ENCODE data around the gene ARX. TPM values are rescaled to one million over a fixed set of nuclear protein-coding genes. Genes with fewer than 3 reads are reported as not detected.

ARX gene
- total and polyA plus RNA-seq, 5 donors from 2014 or later, result not detected

DNA sequence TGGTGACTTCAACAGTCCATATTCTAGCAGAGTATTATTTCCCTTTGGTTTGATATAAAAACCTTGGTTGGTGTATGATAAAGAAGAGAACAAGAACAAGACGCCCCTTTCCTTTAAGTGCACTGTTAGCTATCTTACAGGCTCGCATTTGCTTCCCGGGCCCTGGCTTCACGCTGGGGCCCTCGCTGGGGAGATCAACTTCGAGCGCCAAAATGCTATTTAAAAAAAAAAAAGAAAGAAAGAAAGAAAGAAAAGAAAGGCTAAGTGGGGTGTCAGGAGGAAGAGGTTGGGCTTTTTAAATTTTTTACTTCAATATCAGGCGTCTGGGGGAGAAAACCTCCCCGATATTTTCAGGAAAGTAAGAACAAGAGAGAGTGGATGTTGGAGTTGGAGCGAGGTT is 11.7 kb downstream of the ARX start:
- peak overlapping the region in 2 of 4 donors; percentile 33 to 63 for H3K4me3 Mint-ChIP-seq

DNA sequence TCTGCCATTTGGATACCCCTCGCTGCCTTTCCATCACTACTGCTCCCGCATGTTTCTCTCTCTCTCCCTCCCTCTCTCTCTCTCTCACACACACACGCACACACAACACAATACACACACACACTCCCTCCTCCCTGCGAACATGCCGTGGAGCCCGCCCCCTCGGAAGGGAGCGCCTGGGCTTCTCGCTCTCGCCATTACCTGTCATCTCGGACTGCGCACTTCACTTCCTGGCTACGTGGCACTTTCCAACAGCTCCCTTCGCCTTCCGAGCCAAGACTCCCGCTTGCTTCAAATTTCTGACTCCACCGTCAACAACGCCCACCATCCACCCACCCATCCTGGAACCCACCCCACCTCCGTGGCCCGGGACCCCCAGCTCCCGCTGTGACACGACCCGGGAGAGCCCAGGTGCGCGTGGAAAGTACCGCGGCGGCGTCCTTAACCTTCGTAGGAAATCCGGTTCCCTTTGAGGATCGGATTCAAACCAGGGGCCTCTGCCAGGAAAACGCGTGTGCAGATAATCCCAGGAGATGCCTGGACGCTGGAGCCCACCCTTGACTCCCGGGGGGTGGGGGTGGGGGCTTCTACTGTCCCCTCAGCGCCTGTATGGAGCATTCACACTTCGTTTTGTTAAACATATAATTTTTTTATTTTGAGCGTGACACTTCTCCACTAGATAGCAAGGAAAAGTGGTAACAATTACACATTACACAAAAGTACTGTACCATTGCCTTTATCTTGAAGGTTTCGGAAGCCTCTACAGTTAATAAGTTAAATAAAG is 12.5 kb downstream of the ARX start:
- Histone ChIP-seq H3K9me3 (ENCODE audit: control insufficient read depth in 2 of 2, low read length in 2 of 2) (no peaks in the 10 kb centered on the region), H3K36me3 (ENCODE audit: control insufficient read depth, insufficient read depth, low read length) (no peaks in the 10 kb centered on the region), H3K4me1 (ENCODE audit: control insufficient read depth, insufficient read depth, low read length, poor library complexity, severe bottlenecking) (peaks cover 16% of the 10 kb centered on the region), H3K27ac (ENCODE audit: insufficient read depth, low read length, poor library complexity, severe bottlenecking) (no peak overlapping the region), H3K4me3 (ENCODE audit: low read depth, low read length) (no peak overlapping the region), H3K27me3 (ENCODE audit: control insufficient read depth, insufficient read depth, low read length) (peaks cover 7% of the 10 kb centered on the region)
- H3K36me3 Mint-ChIP-seq, result peaks cover 4% of the 10 kb centered on the region
- peaks cover 6 to 21% (median 15%) of the 10 kb centered on the region in 4 donors for H3K4me1 Mint-ChIP-seq
- peak overlapping the region; percentile 49 to 81 (median 64) for H3K4me3 Mint-ChIP-seq
- DNase-seq (no peak), ATAC-seq (ENCODE audit: low read depth in 2 of 2) (no peak)
- peak overlapping the region in 1 of 3 donors; percentile 63 for H3K27ac Mint-ChIP-seq
- peaks cover 0 to 5% (median 0%) of the 10 kb centered on the region in 7 donors for H3K9me3 Mint-ChIP-seq
- peaks cover 51% of the 10 kb centered on the region for H3K27me3 Mint-ChIP-seq

More for the DNA sequence above, 11.7 kb downstream of the ARX start:
- no peaks in the 10 kb centered on the region for H3K9me3 ChIP-seq (ENCODE audit: control insufficient read depth in 2 of 2, low read length in 2 of 2)
- H3K27ac Mint-ChIP-seq, result no peak overlapping the region
- H3K27me3 ChIP-seq (ENCODE audit: control insufficient read depth, insufficient read depth, low read length), result peaks cover 8% of the 10 kb centered on the region
- ATAC-seq (ENCODE audit: low read depth in 2 of 2), result no peak
- peaks cover 16% of the 10 kb centered on the region for H3K4me1 ChIP-seq (ENCODE audit: control insufficient read depth, insufficient read depth, low read length, poor library complexity, severe bottlenecking)
- no peak overlapping the region for H3K4me3 ChIP-seq (ENCODE audit: low read depth, low read length)
- peaks cover 6 to 21% (median 15%) of the 10 kb centered on the region in 4 donors for H3K4me1 Mint-ChIP-seq
- peaks cover 0 to 5% (median 0%) of the 10 kb centered on the region in 7 donors for H3K9me3 Mint-ChIP-seq
- no peak for DNase-seq
- peaks cover 51% of the 10 kb centered on the region for H3K27me3 Mint-ChIP-seq
- no peak overlapping the region for H3K27ac ChIP-seq (ENCODE audit: insufficient read depth, low read length, poor library complexity, severe bottlenecking)
- no peaks in the 10 kb centered on the region for H3K36me3 ChIP-seq (ENCODE audit: control insufficient read depth, insufficient read depth, low read length)
- peaks cover 4% of the 10 kb centered on the region for H3K36me3 Mint-ChIP-seq

DNA sequence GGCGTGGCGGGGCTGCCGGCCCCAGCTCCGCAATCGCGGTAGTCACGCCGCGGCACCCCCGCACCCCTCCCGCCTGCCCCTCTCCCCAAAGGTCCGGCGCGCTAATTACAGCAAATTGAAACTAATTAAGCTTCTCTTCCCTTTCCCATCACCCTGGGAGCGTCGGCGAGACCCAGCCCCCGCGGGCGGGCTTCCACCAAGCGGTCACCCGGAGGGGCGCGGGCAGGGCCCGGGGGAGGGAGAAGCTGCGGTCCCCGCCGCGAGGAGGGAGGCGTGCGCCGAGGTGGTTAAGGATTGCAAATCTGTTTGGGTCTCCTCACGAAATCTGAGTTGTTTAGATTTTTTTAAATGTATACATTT is 13.1 kb downstream of the ARX start:
- H3K27me3 ChIP-seq (ENCODE audit: control insufficient read depth, insufficient read depth, low read length), result peaks cover 2% of the 10 kb centered on the region
- H3K9me3 ChIP-seq (ENCODE audit: control insufficient read depth in 2 of 2, low read length in 2 of 2), result no peaks in the 10 kb centered on the region
- no peak overlapping the region for H3K4me3 ChIP-seq (ENCODE audit: low read depth, low read length)
- peaks cover 4% of the 10 kb centered on the region for H3K36me3 Mint-ChIP-seq
- peaks cover 45% of the 10 kb centered on the region for H3K27me3 Mint-ChIP-seq
- no peak overlapping the region for H3K27ac ChIP-seq (ENCODE audit: insufficient read depth, low read length, poor library complexity, severe bottlenecking)
- no peak for ATAC-seq (ENCODE audit: low read depth in 2 of 2)
- no peaks in the 10 kb centered on the region for H3K36me3 ChIP-seq (ENCODE audit: control insufficient read depth, insufficient read depth, low read length)
- peaks cover 0 to 5% (median 0%) of the 10 kb centered on the region in 7 donors for H3K9me3 Mint-ChIP-seq
- H3K4me1 Mint-ChIP-seq, result peaks cover 6 to 21% (median 14%) of the 10 kb centered on the region in 4 donors
- DNase-seq, result no peak
- H3K4me1 ChIP-seq (ENCODE audit: control insufficient read depth, insufficient read depth, low read length, poor library complexity, severe bottlenecking), result peaks cover 16% of the 10 kb centered on the region
- peak overlapping the region; percentile 49 to 81 (median 64) for H3K4me3 Mint-ChIP-seq
- H3K27ac Mint-ChIP-seq, result no peak overlapping the region

DNA sequence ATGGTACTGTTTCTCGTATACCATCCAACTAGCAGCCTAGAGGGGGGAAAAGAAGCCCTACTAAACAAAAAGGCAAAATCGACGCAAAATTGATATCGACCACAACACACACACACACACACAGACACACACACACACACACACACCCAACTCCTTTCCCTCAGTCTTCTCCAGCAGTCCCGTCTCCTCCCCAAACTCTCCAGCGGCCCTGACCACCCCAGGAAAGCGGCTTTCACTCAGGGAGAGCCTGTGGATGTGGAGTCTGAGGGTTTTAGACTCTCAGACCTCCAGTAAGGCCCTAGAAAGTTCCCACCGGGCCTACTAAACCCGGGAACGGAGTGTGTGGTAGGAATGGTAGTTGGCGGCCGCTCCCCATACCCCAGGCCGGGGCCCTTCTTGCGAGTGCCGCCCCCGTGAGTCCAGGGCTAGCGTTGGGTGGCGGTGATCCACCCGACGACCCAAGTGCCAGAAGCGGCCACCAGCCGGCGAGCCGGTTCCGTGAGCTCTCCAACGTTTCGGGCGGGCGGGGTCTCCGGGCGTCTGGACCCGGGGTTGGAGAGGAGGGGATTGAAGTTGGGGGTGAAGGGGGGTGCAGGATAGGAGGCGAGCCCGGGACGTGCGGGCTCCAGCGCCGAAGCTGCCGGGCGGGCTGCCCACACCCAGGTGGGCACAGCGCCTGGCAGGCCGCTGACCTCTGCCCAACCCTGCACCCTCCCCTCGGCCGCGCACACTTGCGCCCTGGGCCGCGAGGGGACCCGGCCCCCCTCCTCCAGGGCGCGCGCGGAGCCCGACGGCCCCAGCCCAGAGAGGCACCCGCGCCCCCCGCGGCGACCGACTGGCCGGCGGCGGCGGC is 13.7 kb downstream of the ARX start:
- peaks cover 4% of the 10 kb centered on the region for H3K36me3 Mint-ChIP-seq
- peaks cover 43% of the 10 kb centered on the region for H3K27me3 Mint-ChIP-seq
- H3K9me3 Mint-ChIP-seq, result peaks cover 0 to 5% (median 0%) of the 10 kb centered on the region in 7 donors
- H3K27me3 ChIP-seq (ENCODE audit: control insufficient read depth, insufficient read depth, low read length), result no peaks in the 10 kb centered on the region
- H3K9me3 ChIP-seq (ENCODE audit: control insufficient read depth in 2 of 2, low read length in 2 of 2), result no peaks in the 10 kb centered on the region
- H3K4me1 Mint-ChIP-seq, result peaks cover 6 to 21% (median 13%) of the 10 kb centered on the region in 4 donors
- no peaks in the 10 kb centered on the region for H3K36me3 ChIP-seq (ENCODE audit: control insufficient read depth, insufficient read depth, low read length)
- DNase-seq (no peak), ATAC-seq (ENCODE audit: low read depth in 2 of 2) (no peak)
- no peak overlapping the region for H3K4me3 Mint-ChIP-seq
- peaks cover 16% of the 10 kb centered on the region for H3K4me1 ChIP-seq (ENCODE audit: control insufficient read depth, insufficient read depth, low read length, poor library complexity, severe bottlenecking)
- H3K4me3 ChIP-seq (ENCODE audit: low read depth, low read length), result no peak overlapping the region
- H3K27ac Mint-ChIP-seq, result no peak overlapping the region
- no peak overlapping the region for H3K27ac ChIP-seq (ENCODE audit: insufficient read depth, low read length, poor library complexity, severe bottlenecking)

DNA sequence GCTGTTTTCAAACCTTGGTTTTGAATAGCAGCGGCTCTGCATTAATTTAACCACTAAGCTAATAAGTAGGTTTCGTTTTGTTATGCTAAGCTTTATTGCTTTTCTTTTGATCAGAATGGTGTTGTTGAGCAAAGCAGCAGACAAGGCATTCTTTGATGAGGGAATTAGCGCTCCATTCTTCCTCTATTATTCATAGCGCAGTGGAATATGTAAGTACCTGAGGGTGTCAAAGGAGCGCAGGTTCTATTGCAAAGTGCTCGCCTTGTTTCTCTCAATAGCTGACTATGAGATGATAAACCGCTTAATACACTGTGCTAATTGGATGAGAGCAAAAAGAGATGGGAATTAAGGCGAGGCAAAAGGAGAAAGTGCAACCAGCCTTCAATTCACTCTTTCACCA is 16.3 kb downstream of the ARX start:
- peaks cover 30% of the 10 kb centered on the region for H3K27me3 Mint-ChIP-seq
- peaks cover 0 to 3% (median 0%) of the 10 kb centered on the region in 7 donors for H3K9me3 Mint-ChIP-seq
- H3K27me3 ChIP-seq (ENCODE audit: control insufficient read depth, insufficient read depth, low read length), result no peaks in the 10 kb centered on the region
- peaks cover 9% of the 10 kb centered on the region for H3K4me1 ChIP-seq (ENCODE audit: control insufficient read depth, insufficient read depth, low read length, poor library complexity, severe bottlenecking)
- no peak overlapping the region for H3K4me3 ChIP-seq (ENCODE audit: low read depth, low read length)
- no peaks in the 10 kb centered on the region for H3K9me3 ChIP-seq (ENCODE audit: control insufficient read depth in 2 of 2, low read length in 2 of 2)
- DNase-seq (no peak), ATAC-seq (ENCODE audit: low read depth in 2 of 2) (no peak)
- peak overlapping the region in 1 of 3 donors; percentile 26 for H3K27ac Mint-ChIP-seq
- H3K4me1 Mint-ChIP-seq, result peaks cover 3 to 9% (median 5%) of the 10 kb centered on the region in 4 donors
- H3K36me3 Mint-ChIP-seq, result peaks cover 4% of the 10 kb centered on the region
- H3K36me3 ChIP-seq (ENCODE audit: control insufficient read depth, insufficient read depth, low read length), result no peaks in the 10 kb centered on the region
- H3K27ac ChIP-seq (ENCODE audit: insufficient read depth, low read length, poor library complexity, severe bottlenecking), result no peak overlapping the region
- H3K4me3 Mint-ChIP-seq, result no peak overlapping the region

DNA sequence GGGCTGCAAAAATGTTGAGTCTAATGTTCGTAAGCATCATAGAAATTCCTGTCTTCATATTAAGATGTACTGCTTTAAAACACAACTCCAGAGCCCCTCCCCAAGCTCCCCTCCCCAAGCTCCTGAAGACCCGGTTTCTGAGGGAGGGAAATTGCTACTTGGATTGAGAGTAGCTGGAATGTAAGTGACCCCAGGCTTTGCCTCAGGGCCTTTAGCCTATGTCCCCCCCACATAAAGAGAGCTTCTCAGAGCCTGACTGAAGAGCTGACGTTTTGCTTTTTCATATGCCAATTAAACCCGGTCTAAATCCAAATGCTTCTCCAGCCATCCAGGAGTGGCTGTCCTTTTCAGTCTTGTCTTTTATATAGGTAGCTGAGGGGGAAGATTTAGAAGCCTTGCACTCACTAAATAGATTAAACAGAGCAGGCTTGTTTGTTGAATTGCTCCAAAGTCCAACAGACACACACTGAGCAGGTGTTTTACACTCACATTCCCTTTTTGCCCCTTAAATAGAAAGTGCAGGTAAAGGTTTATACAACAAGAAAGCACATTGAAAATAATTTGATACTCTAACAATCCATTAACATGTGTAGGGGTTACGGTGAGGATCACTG is 19.6 kb downstream of the ARX start:
- Histone ChIP-seq H3K27ac (ENCODE audit: insufficient read depth, low read length, poor library complexity, severe bottlenecking) (no peak overlapping the region), H3K4me3 (ENCODE audit: low read depth, low read length) (no peak overlapping the region), H3K9me3 (ENCODE audit: control insufficient read depth in 2 of 2, low read length in 2 of 2) (no peaks in the 10 kb centered on the region), H3K27me3 (ENCODE audit: control insufficient read depth, insufficient read depth, low read length) (no peaks in the 10 kb centered on the region), H3K4me1 (ENCODE audit: control insufficient read depth, insufficient read depth, low read length, poor library complexity, severe bottlenecking) (no peaks in the 10 kb centered on the region), H3K36me3 (ENCODE audit: control insufficient read depth, insufficient read depth, low read length) (no peaks in the 10 kb centered on the region)
- Mint-ChIP-seq H3K9me3 (peaks cover 0 to 2% (median 0%) of the 10 kb centered on the region in 7 donors), H3K27me3 (peaks cover 7% of the 10 kb centered on the region), H3K4me1 (no peaks in the 10 kb centered on the region), H3K27ac (no peak overlapping the region), H3K36me3 (peaks cover 4% of the 10 kb centered on the region), H3K4me3 (no peak overlapping the region)
- ATAC-seq (ENCODE audit: low read depth in 2 of 2) (no peak), DNase-seq (no peak)

DNA sequence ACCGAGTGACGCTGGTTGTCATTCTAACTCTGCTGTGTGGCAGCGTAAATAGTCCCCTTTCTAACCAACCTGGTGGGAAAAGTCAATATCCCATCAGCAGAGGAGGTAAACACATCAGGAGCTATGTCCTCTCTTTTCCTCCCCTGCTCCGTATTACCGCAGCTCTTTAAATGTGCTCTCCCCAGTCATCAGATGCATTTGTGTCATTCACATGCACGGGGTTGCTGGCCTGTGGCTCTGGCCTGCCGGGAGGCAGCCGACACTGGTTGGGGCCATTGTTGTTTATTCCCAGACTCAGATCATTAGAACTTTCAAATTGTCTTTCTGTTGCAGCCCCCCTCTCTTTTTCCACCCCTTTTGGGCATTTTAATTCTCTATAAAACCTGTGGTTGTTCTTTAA is 21.9 kb downstream of the ARX start:
- peaks cover 0 to 2% (median 0%) of the 10 kb centered on the region in 7 donors for H3K9me3 Mint-ChIP-seq
- H3K27ac ChIP-seq (ENCODE audit: insufficient read depth, low read length, poor library complexity, severe bottlenecking), result no peak overlapping the region
- H3K27ac Mint-ChIP-seq, result no peak overlapping the region
- H3K36me3 Mint-ChIP-seq, result peaks cover 6% of the 10 kb centered on the region
- H3K36me3 ChIP-seq (ENCODE audit: control insufficient read depth, insufficient read depth, low read length), result no peaks in the 10 kb centered on the region
- no peaks in the 10 kb centered on the region for H3K27me3 ChIP-seq (ENCODE audit: control insufficient read depth, insufficient read depth, low read length)
- no peaks in the 10 kb centered on the region for H3K27me3 Mint-ChIP-seq
- no peak overlapping the region for H3K4me3 Mint-ChIP-seq
- no peaks in the 10 kb centered on the region for H3K4me1 Mint-ChIP-seq
- no peak overlapping the region for H3K4me3 ChIP-seq (ENCODE audit: low read depth, low read length)
- DNase-seq (no peak), ATAC-seq (ENCODE audit: low read depth in 2 of 2) (no peak)
- H3K4me1 ChIP-seq (ENCODE audit: control insufficient read depth, insufficient read depth, low read length, poor library complexity, severe bottlenecking), result no peaks in the 10 kb centered on the region
- no peaks in the 10 kb centered on the region for H3K9me3 ChIP-seq (ENCODE audit: control insufficient read depth in 2 of 2, low read length in 2 of 2)
